HFF-Myc (cell line): ENCODE data around the gene TMEM42.
"Not testable (repeated sequence)": the region's sequence is repeated elsewhere in the genome, so short reads cannot be mapped to it uniquely, and the experiment has no call there.

ENCODE experiments used
- DNase-seq: peaks from one replicate; pipeline ENCODE4 v3.0.0-alpha.2; 2011; ENCODE audit warnings: low read depth; ENCODE audit errors: extremely low read depth
- H3K4me3 ChIP-seq: replicated peaks from 2 replicates; pipeline ENCODE4 v1.5.1; 2011; ENCODE audit warnings: low read depth, mild to moderate bottlenecking, control low read depth, low read length
- TF ChIP-seq, protein P1 (sequence below): IDR thresholded peaks from 2 replicates; pipeline ENCODE4 v1.5.1; 2012; ENCODE audit warnings: mild to moderate bottlenecking, low read depth, low read length, control low read depth; ENCODE audit errors: missing control alignments

Gene TMEM42

GRCh38 chr3:44861412-44862225 is at the start of gene TMEM42:
TMEM42 (plus strand) TSS chr3:44861912; CDS start chr3:44861925, 13 bp downstream.
- peak within 1 kb of the TSS; percentile 66 for H3K4me3 ChIP-seq
- TF ChIP-seq, protein P1, sequence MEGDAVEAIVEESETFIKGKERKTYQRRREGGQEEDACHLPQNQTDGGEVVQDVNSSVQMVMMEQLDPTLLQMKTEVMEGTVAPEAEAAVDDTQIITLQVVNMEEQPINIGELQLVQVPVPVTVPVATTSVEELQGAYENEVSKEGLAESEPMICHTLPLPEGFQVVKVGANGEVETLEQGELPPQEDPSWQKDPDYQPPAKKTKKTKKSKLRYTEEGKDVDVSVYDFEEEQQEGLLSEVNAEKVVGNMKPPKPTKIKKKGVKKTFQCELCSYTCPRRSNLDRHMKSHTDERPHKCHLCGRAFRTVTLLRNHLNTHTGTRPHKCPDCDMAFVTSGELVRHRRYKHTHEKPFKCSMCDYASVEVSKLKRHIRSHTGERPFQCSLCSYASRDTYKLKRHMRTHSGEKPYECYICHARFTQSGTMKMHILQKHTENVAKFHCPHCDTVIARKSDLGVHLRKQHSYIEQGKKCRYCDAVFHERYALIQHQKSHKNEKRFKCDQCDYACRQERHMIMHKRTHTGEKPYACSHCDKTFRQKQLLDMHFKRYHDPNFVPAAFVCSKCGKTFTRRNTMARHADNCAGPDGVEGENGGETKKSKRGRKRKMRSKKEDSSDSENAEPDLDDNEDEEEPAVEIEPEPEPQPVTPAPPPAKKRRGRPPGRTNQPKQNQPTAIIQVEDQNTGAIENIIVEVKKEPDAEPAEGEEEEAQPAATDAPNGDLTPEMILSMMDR = peak; percentile 19
- peak; percentile 57 for DNase-seq

DNA sequence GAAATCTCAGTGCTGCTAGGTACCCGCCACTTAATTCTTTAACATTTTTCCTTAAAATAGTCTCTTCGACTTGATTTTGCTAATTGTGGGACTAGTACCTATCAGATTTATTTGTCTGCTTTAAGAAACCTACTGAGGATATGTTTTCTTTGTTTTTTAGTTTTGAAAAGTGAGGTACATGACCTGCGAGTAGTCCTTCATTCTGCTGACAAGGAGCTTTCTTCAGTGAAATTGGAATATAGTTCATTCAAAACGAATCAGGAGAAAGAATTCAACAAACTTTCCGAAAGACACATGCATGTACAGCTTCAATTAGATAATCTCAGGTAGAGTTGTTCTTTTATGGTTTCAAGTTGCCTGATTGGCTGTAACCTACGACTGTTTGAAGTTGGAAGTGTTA is 47.0 kb upstream of the TMEM42 start:
- DNase-seq = no peak
- TF ChIP-seq, protein P1 = no peak
- no peak overlapping the region for H3K4me3 ChIP-seq

GRCh38 chr3:44816334-44816733 is 45.4 kb upstream of the TMEM42 start:
- H3K4me3 ChIP-seq, DNase-seq: not testable (repeated sequence)

DNA sequence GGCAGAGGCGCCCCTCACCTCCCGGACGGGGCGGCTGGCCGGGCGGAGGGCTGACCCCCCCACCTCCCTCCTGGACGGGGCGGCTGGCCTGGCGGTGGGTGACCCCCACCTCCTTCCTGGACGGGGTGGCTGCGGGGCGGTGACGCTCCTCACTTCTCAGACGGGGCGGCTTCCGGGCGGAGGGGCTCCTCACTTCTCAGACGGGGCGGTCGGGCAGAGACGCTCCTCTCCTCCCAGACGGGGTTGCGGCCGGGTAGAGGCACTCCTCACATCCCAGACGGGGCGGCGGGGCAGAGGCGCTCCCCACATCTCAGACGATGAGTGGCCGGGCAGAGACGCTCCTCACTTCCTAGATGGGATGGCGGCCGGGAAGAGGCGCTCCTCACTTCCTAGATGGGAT is 40.5 kb upstream of the TMEM42 start:
- not testable (repeated sequence) for H3K4me3 ChIP-seq, DNase-seq

GRCh38 chr3:44825264-44825925 is 36.3 kb upstream of the TMEM42 start:
- no peak for DNase-seq
- TF ChIP-seq, protein P1 = no peak
- no peak overlapping the region for H3K4me3 ChIP-seq

DNA sequence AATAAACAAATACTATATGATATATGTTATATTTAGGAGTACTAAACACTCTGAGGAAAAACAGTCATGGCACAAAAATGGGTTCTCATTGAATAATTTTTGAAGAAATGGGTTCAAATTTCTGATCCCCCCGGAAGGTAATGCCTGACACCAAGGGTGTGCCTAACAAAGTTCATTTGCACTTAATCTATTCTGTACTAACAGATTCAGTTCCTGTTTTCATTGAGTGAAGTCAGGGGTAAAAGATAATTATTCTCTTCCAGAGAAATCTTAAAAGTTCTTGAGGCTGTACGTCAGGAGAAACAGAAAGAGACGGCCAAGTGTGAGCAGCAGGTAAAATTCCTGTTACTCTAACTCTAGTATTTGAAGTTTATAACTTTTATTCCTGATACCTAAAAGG is 34.5 kb upstream of the TMEM42 start:
- no peak overlapping the region for H3K4me3 ChIP-seq
- no peak for DNase-seq
- TF ChIP-seq, protein P1 = no peak

DNA sequence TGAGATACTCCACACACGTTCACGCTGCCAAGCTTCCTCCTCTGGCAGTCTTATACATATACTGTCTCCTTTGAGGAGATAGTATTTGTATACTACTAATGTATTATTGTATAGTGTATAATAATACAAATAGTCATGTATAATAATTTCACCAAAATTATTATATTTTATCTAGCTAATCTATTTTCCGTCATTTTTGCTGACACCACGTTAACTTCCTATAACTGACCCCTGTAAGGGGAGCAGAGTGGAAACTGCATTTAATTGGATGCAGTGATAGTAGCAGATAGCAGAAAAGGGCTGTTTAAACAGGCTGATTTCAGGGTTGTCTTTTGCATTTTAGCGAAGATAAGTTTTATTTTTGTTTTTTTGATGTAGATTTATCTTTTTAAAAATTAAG is 30.5 kb upstream of the TMEM42 start:
- H3K4me3 ChIP-seq = no peak overlapping the region
- TF ChIP-seq, protein P1 = no peak
- DNase-seq = no peak

DNA sequence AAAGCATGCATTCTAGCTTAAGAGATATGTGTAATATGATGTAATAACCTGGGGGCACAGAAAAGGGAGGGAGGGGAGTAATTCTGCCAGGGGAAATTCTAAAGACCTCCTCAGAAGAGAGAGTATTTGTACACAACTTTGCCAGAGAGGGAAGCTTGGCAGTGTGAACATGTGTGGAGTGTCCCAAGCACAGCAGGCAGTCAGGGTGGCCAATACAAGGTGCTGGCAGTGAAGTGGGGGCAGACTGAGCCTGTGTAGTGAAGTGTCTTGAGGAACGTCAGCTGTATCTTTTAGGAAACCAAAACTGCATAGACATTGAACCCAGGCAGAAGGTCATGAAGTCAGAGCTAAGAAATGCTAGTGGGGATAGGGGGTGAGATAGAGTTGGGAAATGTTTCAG is 29.7 kb upstream of the TMEM42 start:
- DNase-seq = no peak
- H3K4me3 ChIP-seq = no peak overlapping the region

More for the DNA sequence above, 29.7 kb upstream of the TMEM42 start:
- TF ChIP-seq, protein P1 = no peak
